Stomach (tissue), 4 donors: Measurements from ENCODE around the gene DUOX2.

Experiments
- POLR2AphosphoS5 ChIP-seq, 3 donors: sonication (generic); formaldehyde crosslinking; IDR thresholded peaks; one replicate each; pipeline ENCODE4 v1.6.1; 2016; ENCODE audit warnings: antibody characterized with exemption in 3 of 3
- TF ChIP-seq, protein P1 (sequence below), 7 experiments: fragments of 450-650 bp in 4 of 7; fragments of 200-600 bp in 3 of 7; sonication (generic) in 3 of 7; IDR thresholded peaks; one replicate each; pipeline ENCODE4 v1.5.1; 2016 to 2019; ENCODE audit warnings: antibody characterized with exemption in 7 of 7, control low read depth in 2 of 7, mild to moderate bottlenecking in 1 of 7

- TF ChIP-seq, protein P1, sequence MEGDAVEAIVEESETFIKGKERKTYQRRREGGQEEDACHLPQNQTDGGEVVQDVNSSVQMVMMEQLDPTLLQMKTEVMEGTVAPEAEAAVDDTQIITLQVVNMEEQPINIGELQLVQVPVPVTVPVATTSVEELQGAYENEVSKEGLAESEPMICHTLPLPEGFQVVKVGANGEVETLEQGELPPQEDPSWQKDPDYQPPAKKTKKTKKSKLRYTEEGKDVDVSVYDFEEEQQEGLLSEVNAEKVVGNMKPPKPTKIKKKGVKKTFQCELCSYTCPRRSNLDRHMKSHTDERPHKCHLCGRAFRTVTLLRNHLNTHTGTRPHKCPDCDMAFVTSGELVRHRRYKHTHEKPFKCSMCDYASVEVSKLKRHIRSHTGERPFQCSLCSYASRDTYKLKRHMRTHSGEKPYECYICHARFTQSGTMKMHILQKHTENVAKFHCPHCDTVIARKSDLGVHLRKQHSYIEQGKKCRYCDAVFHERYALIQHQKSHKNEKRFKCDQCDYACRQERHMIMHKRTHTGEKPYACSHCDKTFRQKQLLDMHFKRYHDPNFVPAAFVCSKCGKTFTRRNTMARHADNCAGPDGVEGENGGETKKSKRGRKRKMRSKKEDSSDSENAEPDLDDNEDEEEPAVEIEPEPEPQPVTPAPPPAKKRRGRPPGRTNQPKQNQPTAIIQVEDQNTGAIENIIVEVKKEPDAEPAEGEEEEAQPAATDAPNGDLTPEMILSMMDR (IDR thresholded peaks at IDR 0.05) = no peak
- no peak for TF ChIP-seq POLR2AphosphoS5 (IDR thresholded peaks at IDR 0.05)
Measured at GRCh38 chr15:45121020-45121419, 7.0 kb upstream of the DUOX2 start.
